T-helper 2 cell (primary cell): ENCODE results near the gene OR6C65.

Experiments used
- DNase-seq, 5 experiments: peaks; one replicate each; pipeline versions ENCODE4 v3.0.0 to v3.0.0-alpha.2; 2012 to 2022

OR6C65 gene

GRCh38 chr12:55448825-55449224, 48.5 kb downstream of the OR6C65 start:
- no peak for DNase-seq
